ENCODE results near the gene TMEM9. TPM values are rescaled to one million over a fixed set of nuclear protein-coding genes. Genes with fewer than 3 reads are reported as not detected.

TMEM9 gene
- total and polyA plus RNA-seq, 2 of the 8 experiments (the other 6 are each of a cell fraction or from before 2014, with no cell fraction given), result 79.9 to 181 TPM

- TF ChIP-seq POLR2AphosphoS5 (IDR thresholded peaks at IDR 0.05; ENCODE audit: low read depth, low read length), result no peak
- TF ChIP-seq ATF2 (IDR thresholded peaks at IDR 0.05; ENCODE audit: low read length), result no peak
- no peak for TF ChIP-seq NANOG (IDR thresholded peaks at IDR 0.05; ENCODE audit: insufficient read depth, low read depth, low read length, poor library complexity, severe bottlenecking)
- no peak for TF ChIP-seq KDM1A (IDR thresholded peaks at IDR 0.05; ENCODE audit: borderline replicate concordance, low read length)
These were observed 65.3 kb downstream of the TMEM9 start (continued) for GRCh38 chr1:201088901-201089525.
